Neuronal stem cell (in vitro differentiated cells): ENCODE measurements around the gene USP5.
A peak's percentile ranks its signal among the peaks of the same experiment; 100 is the strongest.

ENCODE experiments used
- DNase-seq: peaks from one replicate; pipeline ENCODE4 v3.0.0-alpha.2; 2013; ENCODE audit warnings: low spot score
- H2AFZ ChIP-seq: one replicate; pipeline ENCODE4 v1.6.1; 2013; ENCODE audit warnings: mild to moderate bottlenecking, low read length, inconsistent platforms
- H2AK5ac ChIP-seq: 2 replicates; pipeline ENCODE4 v1.6.1; 2013; ENCODE audit warnings: low read depth, mild to moderate bottlenecking, inconsistent platforms, low read length, moderate library complexity, mixed read lengths
- H2BK120ac ChIP-seq: 2 replicates; pipeline ENCODE4 v1.6.1; 2013; ENCODE audit warnings: low read depth, mild to moderate bottlenecking, inconsistent platforms, low read length, moderate library complexity, mixed read lengths
- H2BK12ac ChIP-seq: one replicate; pipeline ENCODE4 v1.6.1; 2013; ENCODE audit warnings: low read length, inconsistent platforms
- H2BK15ac ChIP-seq: 2 replicates; pipeline ENCODE4 v1.6.1; 2013; ENCODE audit warnings: mild to moderate bottlenecking, low read length, inconsistent platforms, mixed read lengths
- H2BK5ac ChIP-seq: one replicate; pipeline ENCODE4 v1.6.1; 2013; ENCODE audit warnings: inconsistent platforms, mild to moderate bottlenecking, low read length, moderate library complexity
- H3K14ac ChIP-seq: one replicate; pipeline ENCODE4 v1.6.1; 2013; ENCODE audit warnings: low read length, inconsistent platforms
- H3K18ac ChIP-seq: 2 replicates; pipeline ENCODE4 v1.6.1; 2013; ENCODE audit warnings: low read length, inconsistent platforms
- H3K23ac ChIP-seq: 2 replicates; pipeline ENCODE4 v1.6.1; 2013; ENCODE audit warnings: low read depth, mild to moderate bottlenecking, mixed read lengths, low read length, inconsistent platforms; ENCODE audit not compliant: poor library complexity
- H3K27ac ChIP-seq: replicated peaks from 3 replicates; pipeline ENCODE4 v1.5.1; 2013; ENCODE audit warnings: low read length, inconsistent platforms
- H3K27me3 ChIP-seq, 3 experiments: 2 replicates each; pipeline ENCODE4 v1.6.1; 2013; ENCODE audit warnings: low read length in 3 of 3, mild to moderate bottlenecking in 2 of 3, inconsistent platforms in 1 of 3, low read depth in 1 of 3, mixed read lengths in 1 of 3, moderate library complexity in 1 of 3; ENCODE audit not compliant: control insufficient read depth in 3 of 3, insufficient read depth in 3 of 3
- H3K36me3 ChIP-seq, 2 donors: replicated peaks in 1 of 2; 2 replicates each; pipeline ENCODE4 v1.6.1; 2013; ENCODE audit warnings: low read length in 2 of 2; ENCODE audit not compliant: control insufficient read depth in 2 of 2, insufficient read depth in 2 of 2
- H3K4ac ChIP-seq: 2 replicates; pipeline ENCODE4 v1.6.1; 2013; ENCODE audit warnings: inconsistent platforms, mild to moderate bottlenecking, low read length, moderate library complexity
- H3K4me1 ChIP-seq, 2 donors: 1 replicate in 1 of 2; 2 replicates in 1 of 2; pipeline ENCODE4 v1.6.1; 2013; ENCODE audit warnings: low read length in 2 of 2, low read depth in 1 of 2; ENCODE audit not compliant: control insufficient read depth in 2 of 2, insufficient read depth in 1 of 2
- H3K4me2 ChIP-seq: one replicate; pipeline ENCODE4 v1.6.1; 2013; ENCODE audit warnings: mild to moderate bottlenecking, low read length, inconsistent platforms; ENCODE audit not compliant: insufficient read depth, poor library complexity, severe bottlenecking
- H3K4me3 ChIP-seq, 2 donors: 2 replicates each; pipeline ENCODE4 v1.5.1; 2013; ENCODE audit warnings: low read length in 2 of 2, mild to moderate bottlenecking in 2 of 2, inconsistent platforms in 1 of 2, moderate library complexity in 1 of 2
- H3K79me1 ChIP-seq: one replicate; pipeline ENCODE4 v1.6.1; 2013; ENCODE audit warnings: low read depth, mild to moderate bottlenecking, inconsistent platforms, low read length, moderate library complexity
- H3K9ac ChIP-seq: one replicate; pipeline ENCODE4 v1.6.1; 2013; ENCODE audit warnings: mild to moderate bottlenecking, low read depth, low read length, inconsistent platforms; ENCODE audit not compliant: poor library complexity
- H3K9me3 ChIP-seq, 2 donors: replicated peaks in 1 of 2; 2 replicates each; pipeline versions ENCODE3 to v1.6.1; 2013; ENCODE audit warnings: low read length in 2 of 2, mild to moderate bottlenecking in 2 of 2, inconsistent platforms in 1 of 2, low read depth in 1 of 2, mixed read lengths in 1 of 2, moderate library complexity in 1 of 2; ENCODE audit not compliant: control insufficient read depth in 2 of 2, insufficient read depth in 1 of 2
- H4K8ac ChIP-seq: one replicate; pipeline ENCODE4 v1.6.1; 2013; ENCODE audit warnings: low read depth, mild to moderate bottlenecking, inconsistent platforms, low read length, moderate library complexity
- H4K91ac ChIP-seq: one replicate; pipeline ENCODE4 v1.6.1; 2013; ENCODE audit warnings: low read length, low read depth, mild to moderate bottlenecking, inconsistent platforms; ENCODE audit not compliant: poor library complexity
- WGBS, 2 donors: extraction: QIAGEN DNeasy Blood & Tissue Kit; methylation state at CpG; one replicate each; pipeline ENCODE4 v1.1.7; 2013; ENCODE audit warnings: missing lambda C conversion rate in 2 of 2, mixed read lengths in 1 of 2; ENCODE audit not compliant: insufficient read length in 2 of 2, insufficient replicate concordance in 1 of 2; ENCODE audit errors: extremely low coverage in 2 of 2; 5-methylcytosine and 5-hydroxymethylcytosine counted together

Gene USP5

GRCh38 chr12:6825398-6826124 lies 26.4 kb upstream of the USP5 start:
- DNase-seq = peak; percentile 87
- H3K79me1 ChIP-seq = peaks cover 25% of the 10 kb centered on the region
- H3K36me3 ChIP-seq = peaks cover 10 to 11% of the 10 kb centered on the region in 2 donors
- H3K4ac ChIP-seq = no peak overlapping the region
- H3K27me3 ChIP-seq = no peaks in the 10 kb centered on the region
- peak overlapping the region; percentile 57 for H4K91ac ChIP-seq
- H3K4me1 ChIP-seq = peaks cover 27 to 40% of the 10 kb centered on the region in 2 donors
- H3K27ac ChIP-seq = no peak overlapping the region
- H2AFZ ChIP-seq = no peak overlapping the region
- no peak overlapping the region for H3K4me3 ChIP-seq
- peak overlapping the region; percentile 65 for H3K4me2 ChIP-seq
- peak overlapping the region; percentile 79 for H2BK120ac ChIP-seq
- H4K8ac ChIP-seq = peak overlapping the region; percentile 97
- H3K23ac ChIP-seq = peak overlapping the region; percentile 66
- H3K9me3 ChIP-seq = peaks cover 0 to 3% of the 10 kb centered on the region in 2 donors
- H2BK12ac ChIP-seq = peak overlapping the region; percentile 59
- peak overlapping the region; percentile 82 for H2BK15ac ChIP-seq
- H2BK5ac ChIP-seq = peak overlapping the region; percentile 75
- no peak overlapping the region for H3K9ac ChIP-seq
- H3K18ac ChIP-seq = peak overlapping the region; percentile 88
- peak overlapping the region; percentile 94 for H3K14ac ChIP-seq
- no CpG with 5 or more reads among the region's 19 CpGs for WGBS, 2 donors
- peak overlapping the region; percentile 96 for H2AK5ac ChIP-seq

- H2BK12ac ChIP-seq = no peak overlapping the region
- H3K36me3 ChIP-seq = peaks cover 16 to 18% of the 10 kb centered on the region in 2 donors
- no peak for DNase-seq
- H3K18ac ChIP-seq = no peak overlapping the region
- H2AFZ ChIP-seq = no peak overlapping the region
- peak overlapping the region; percentile 82 for H2BK15ac ChIP-seq
- peak overlapping the region; percentile 75 for H2BK5ac ChIP-seq
- H3K27ac ChIP-seq = no peak overlapping the region
- H3K27me3 ChIP-seq = no peaks in the 10 kb centered on the region
- peaks cover 0 to 3% of the 10 kb centered on the region in 2 donors for H3K9me3 ChIP-seq
- no peak overlapping the region for H3K14ac ChIP-seq
- H2BK120ac ChIP-seq = peak overlapping the region; percentile 77
- H4K8ac ChIP-seq = no peak overlapping the region
- H3K23ac ChIP-seq = no peak overlapping the region
- no peak overlapping the region for H3K4ac ChIP-seq
- no peak overlapping the region for H3K4me2 ChIP-seq
- H3K79me1 ChIP-seq = peaks cover 31% of the 10 kb centered on the region
- H3K4me1 ChIP-seq = peaks cover 21 to 34% of the 10 kb centered on the region in 2 donors
- H2AK5ac ChIP-seq = peak overlapping the region; percentile 96
- H4K91ac ChIP-seq = peak overlapping the region; percentile 57
- no peak overlapping the region for H3K9ac ChIP-seq
- no peak overlapping the region for H3K4me3 ChIP-seq
- no CpG with 5 or more reads among the region's 17 CpGs for WGBS, 2 donors
These were observed 25.7 kb upstream of the USP5 start for GRCh38 chr12:6826125-6826733.

GRCh38 chr12:6826734-6827436 lies 25.1 kb upstream of the USP5 start:
- Histone ChIP-seq H2BK15ac (peak overlapping the region; percentile 82), H2BK120ac (no peak overlapping the region), H3K27me3 (no peaks in the 10 kb centered on the region), H2BK12ac (peak overlapping the region; percentile 75), H3K4me1 (peaks cover 20 to 33% of the 10 kb centered on the region in 2 donors), H4K91ac (no peak overlapping the region), H2BK5ac (peak overlapping the region; percentile 75), H3K4me2 (peak overlapping the region; percentile 38), H3K14ac (no peak overlapping the region), H2AK5ac (peak overlapping the region; percentile 96), H3K18ac (peak overlapping the region; percentile 63), H3K4me3 (no peak overlapping the region), H3K9me3 (peaks cover 0 to 3% of the 10 kb centered on the region in 2 donors), H3K36me3 (peaks cover 23 to 25% of the 10 kb centered on the region in 2 donors), H3K79me1 (peaks cover 36% of the 10 kb centered on the region), H3K23ac (no peak overlapping the region), H3K27ac (peak overlapping the region; percentile 83), H2AFZ (no peak overlapping the region), H4K8ac (no peak overlapping the region), H3K9ac (peak overlapping the region; percentile 64), H3K4ac (peak overlapping the region; percentile 71)
- WGBS, 2 donors = no CpG with 5 or more reads among the region's 22 CpGs
- DNase-seq = no peak
